ENCODE measurements around the gene MAP2K5.

GRCh38 chr15:67750371-67750770 is 207.9 kb downstream of the MAP2K5 start:
- TF ChIP-seq POLR2AphosphoS5 (IDR thresholded peaks at IDR 0.05; ENCODE audit: borderline replicate concordance, low read depth, low read length) (no peak), EZH2 (IDR thresholded peaks at IDR 0.05) (no peak), FOXP2 (optimal IDR thresholded peaks at IDR 0.05; ENCODE audit: control extremely low read depth, extremely low read length, insufficient read depth) (no peak)

Data from SK-N-MC (cell line).